ENCODE results near the gene ARID5B. TPM values are rescaled to one million over a fixed set of nuclear protein-coding genes. Genes with fewer than 3 reads are reported as not detected.
A peak's percentile ranks its signal among the peaks of the same experiment; 100 is the strongest.

ARID5B gene
- total and polyA plus RNA-seq, 7 donors: 8.5 to 166 (median 75.9) TPM

- H3K36me3 ChIP-seq (ENCODE audit: insufficient read depth in 1 of 2, low read depth in 1 of 2): peaks cover 11 to 100% of the 10 kb centered on the region in 2 donors
- no peak for TF ChIP-seq CTCF (IDR thresholded peaks at IDR 0.05)
- H3K9me3 ChIP-seq: no peaks in the 10 kb centered on the region
- 21 to 30% (median 23%) methylated on average over 3 of the region's 3 CpGs for WGBS, 3 donors
- ATAC-seq (peak in 3 of 4 donors; percentile 11 to 27 (median 18)), DNase-seq (no peak)
- H3K27me3 ChIP-seq (ENCODE audit: insufficient read depth in 3 of 3, low read length in 2 of 3): no peaks in the 10 kb centered on the region
- intact Hi-C loops (cut with DNase I): no loop called here
- H3K4me1 ChIP-seq: peaks cover 79% of the 10 kb centered on the region
- H3K27ac ChIP-seq: peak overlapping the region; percentile 98
- peak overlapping the region; percentile 83 for H3K4me3 ChIP-seq
Measured at GRCh38 chr10:62057359-62057758, 155.9 kb downstream of the ARID5B start.

GRCh38 chr10:62057850-62058249, 156.4 kb downstream of the ARID5B start:
- WGBS, 3 donors: 69 to 81% (median 76%) methylated on average over 5 of the region's 5 CpGs
- TF ChIP-seq CTCF (IDR thresholded peaks at IDR 0.05): no peak
- peak overlapping the region; percentile 83 for H3K4me3 ChIP-seq
- no peaks in the 10 kb centered on the region for H3K9me3 ChIP-seq
- no peak for DNase-seq
- H3K27ac ChIP-seq: peak overlapping the region; percentile 98
- H3K4me1 ChIP-seq: peaks cover 84% of the 10 kb centered on the region
- intact Hi-C loops (cut with DNase I): no loop called here
- H3K36me3 ChIP-seq (ENCODE audit: insufficient read depth in 1 of 2, low read depth in 1 of 2): peaks cover 11 to 95% of the 10 kb centered on the region in 2 donors
- no peaks in the 10 kb centered on the region for H3K27me3 ChIP-seq (ENCODE audit: insufficient read depth in 3 of 3, low read length in 2 of 3)
- no peak for ATAC-seq

GRCh38 chr10:62058476-62058875, 157.0 kb downstream of the ARID5B start:
- peak overlapping the region; percentile 98 for H3K27ac ChIP-seq
- DNase-seq (no peak), ATAC-seq (peak in 1 of 4 donors; percentile 41)
- no peaks in the 10 kb centered on the region for H3K9me3 ChIP-seq
- no peaks in the 10 kb centered on the region for H3K27me3 ChIP-seq (ENCODE audit: insufficient read depth in 3 of 3, low read length in 2 of 3)
- peaks cover 6 to 89% of the 10 kb centered on the region in 2 donors for H3K36me3 ChIP-seq (ENCODE audit: insufficient read depth in 1 of 2, low read depth in 1 of 2)
- peak overlapping the region; percentile 83 for H3K4me3 ChIP-seq
- no peak for TF ChIP-seq CTCF (IDR thresholded peaks at IDR 0.05)
- H3K4me1 ChIP-seq: peaks cover 87% of the 10 kb centered on the region
- 31 to 55% (median 34%) methylated on average over 2 of the region's 2 CpGs for WGBS, 3 donors
- intact Hi-C loops (cut with DNase I): no loop called here

GRCh38 chr10:62058896-62059216, 157.4 kb downstream of the ARID5B start:
- Histone ChIP-seq H3K27me3 (ENCODE audit: insufficient read depth in 3 of 3, low read length in 2 of 3) (no peaks in the 10 kb centered on the region), H3K4me1 (peaks cover 87% of the 10 kb centered on the region), H3K27ac (peak overlapping the region; percentile 98), H3K4me3 (peak overlapping the region; percentile 83), H3K9me3 (no peaks in the 10 kb centered on the region), H3K36me3 (ENCODE audit: insufficient read depth in 1 of 2, low read depth in 1 of 2) (peaks cover 4 to 85% of the 10 kb centered on the region in 2 donors)
- DNase-seq (no peak), ATAC-seq (no peak)
- intact Hi-C loops (cut with DNase I): no loop called here
- WGBS, 3 donors: 41 to 70% (median 55%) methylated on average over 1 of the region's 1 CpG
- no peak for TF ChIP-seq CTCF (IDR thresholded peaks at IDR 0.05)

GRCh38 chr10:62059217-62059920, 157.9 kb downstream of the ARID5B start:
- WGBS, 3 donors: 14 to 19% (median 17%) methylated on average over 4 of the region's 4 CpGs
- intact Hi-C loops (cut with DNase I): no loop called here
- DNase-seq (no peak), ATAC-seq (no peak)
- H3K36me3 ChIP-seq (ENCODE audit: insufficient read depth in 1 of 2, low read depth in 1 of 2): peaks cover 3 to 81% of the 10 kb centered on the region in 2 donors
- H3K4me1 ChIP-seq: peaks cover 87% of the 10 kb centered on the region
- H3K27me3 ChIP-seq (ENCODE audit: insufficient read depth in 3 of 3, low read length in 2 of 3): no peaks in the 10 kb centered on the region
- TF ChIP-seq CTCF (IDR thresholded peaks at IDR 0.05): no peak
- peak overlapping the region; percentile 83 for H3K4me3 ChIP-seq
- peak overlapping the region; percentile 98 for H3K27ac ChIP-seq
- no peaks in the 10 kb centered on the region for H3K9me3 ChIP-seq

Data from psoas muscle (tissue), 8 donors.